Left lobe of liver (tissue), 2 donors: ENCODE results near the gene CHD9. TPM values are rescaled to one million over a fixed set of nuclear protein-coding genes. Genes with fewer than 3 reads are reported as not detected.
A peak's percentile ranks its signal among the peaks of the same experiment; 100 is the strongest.

Source experiments
- ATAC-seq: fragments of 200-7000 bp; cut with Tn5 transposase; one replicate; pipeline ENCODE4 v1.9.1; 2020; ENCODE audit warnings: mild to moderate bottlenecking, moderate library complexity
- DNase-seq: peaks from one replicate; pipeline ENCODE4 v3.0.0-alpha.2; 2020; ENCODE audit warnings: low spot score
- total RNA-seq: library from RNA; stranded (reverse); gene quantifications from one replicate; pipeline ENCODE4 v1.2.1, GENCODE V29; 2021
- donor health status: DM: no; HTN: no; CAD: no; lungs with moderate emphysema.
- donor health status: DM: no; HTN: yes; CAD: no.

The CHD9 gene
- total RNA-seq, 1 donor from 2014 or later: 34.7 TPM

GRCh38 chr16:53090591-53091411, 36.0 kb downstream of the CHD9 start:
- ATAC-seq: peak; percentile 74
- peak; percentile 96 for DNase-seq

GRCh38 chr16:53091466-53092211, 36.8 kb downstream of the CHD9 start:
- ATAC-seq (no peak), DNase-seq (no peak)

- DNase-seq (no peak), ATAC-seq (no peak)
Measured at GRCh38 chr16:53092284-53092683, 37.5 kb downstream of the CHD9 start.

GRCh38 chr16:53093162-53093744, 38.5 kb downstream of the CHD9 start:
- no peak for ATAC-seq
- DNase-seq: no peak

- DNase-seq: peak; percentile 69
- ATAC-seq: peak; percentile 2
Measured at GRCh38 chr16:53094013-53094630, 39.3 kb downstream of the CHD9 start.

GRCh38 chr16:53097190-53097589, 42.4 kb downstream of the CHD9 start:
- ATAC-seq (no peak), DNase-seq (no peak)

- DNase-seq (peak; percentile 60), ATAC-seq (peak; percentile 37)
Measured at GRCh38 chr16:53098526-53099317, 43.9 kb downstream of the CHD9 start.

GRCh38 chr16:53099318-53100130, 44.7 kb downstream of the CHD9 start:
- ATAC-seq (peak; percentile 91), DNase-seq (peak; percentile 95)

- no peak for DNase-seq
- ATAC-seq: no peak
Measured at GRCh38 chr16:53100131-53100748, 45.4 kb downstream of the CHD9 start.

GRCh38 chr16:53100889-53101288, 46.1 kb downstream of the CHD9 start:
- DNase-seq: no peak
- ATAC-seq: no peak

GRCh38 chr16:53103811-53104210, 49.0 kb downstream of the CHD9 start:
- ATAC-seq (no peak), DNase-seq (no peak)

GRCh38 chr16:53105565-53105964, 50.8 kb downstream of the CHD9 start:
- DNase-seq: no peak
- ATAC-seq: no peak

- ATAC-seq (peak; percentile 37), DNase-seq (no peak)
Measured at GRCh38 chr16:53111078-53111791, 56.4 kb downstream of the CHD9 start.

GRCh38 chr16:53112015-53112414, 57.2 kb downstream of the CHD9 start:
- ATAC-seq: no peak
- DNase-seq: no peak

- ATAC-seq: no peak
Measured at GRCh38 chr16:53115047-53115446, 60.3 kb downstream of the CHD9 start.

GRCh38 chr16:53115773-53116172, 61.0 kb downstream of the CHD9 start:
- ATAC-seq (no peak), DNase-seq (no peak)

More at GRCh38 chr16:53115047-53115446, 60.3 kb downstream of the CHD9 start:
- no peak for DNase-seq

- no peak for ATAC-seq
- no peak for DNase-seq
Measured at GRCh38 chr16:53121043-53121620, 66.3 kb downstream of the CHD9 start.

GRCh38 chr16:53121661-53122060, 66.9 kb downstream of the CHD9 start:
- no peak for DNase-seq

More at GRCh38 chr16:53121661-53122060, 66.9 kb downstream of the CHD9 start:
- ATAC-seq: peak; percentile 32
